GM20000 (cell line): Measurements from ENCODE around the gene ALS2.
"Not testable (repeated sequence)": the region's sequence is repeated elsewhere in the genome, so short reads cannot be mapped to it uniquely, and the experiment has no call there.

Experiments
- DNase-seq: peaks from one replicate; pipeline ENCODE4 v3.0.0; 2012; ENCODE audit warnings: low spot score
- TF ChIP-seq, protein P1 (sequence below): IDR thresholded peaks from 2 replicates; pipeline ENCODE4 v1.5.1; 2012; ENCODE audit warnings: mild to moderate bottlenecking, control low read depth; ENCODE audit errors: extremely low read depth, missing control alignments

The ALS2 gene

GRCh38 chr2:201768918-201769317 lies 11.8 kb downstream of the ALS2 start:
- TF ChIP-seq, protein P1, sequence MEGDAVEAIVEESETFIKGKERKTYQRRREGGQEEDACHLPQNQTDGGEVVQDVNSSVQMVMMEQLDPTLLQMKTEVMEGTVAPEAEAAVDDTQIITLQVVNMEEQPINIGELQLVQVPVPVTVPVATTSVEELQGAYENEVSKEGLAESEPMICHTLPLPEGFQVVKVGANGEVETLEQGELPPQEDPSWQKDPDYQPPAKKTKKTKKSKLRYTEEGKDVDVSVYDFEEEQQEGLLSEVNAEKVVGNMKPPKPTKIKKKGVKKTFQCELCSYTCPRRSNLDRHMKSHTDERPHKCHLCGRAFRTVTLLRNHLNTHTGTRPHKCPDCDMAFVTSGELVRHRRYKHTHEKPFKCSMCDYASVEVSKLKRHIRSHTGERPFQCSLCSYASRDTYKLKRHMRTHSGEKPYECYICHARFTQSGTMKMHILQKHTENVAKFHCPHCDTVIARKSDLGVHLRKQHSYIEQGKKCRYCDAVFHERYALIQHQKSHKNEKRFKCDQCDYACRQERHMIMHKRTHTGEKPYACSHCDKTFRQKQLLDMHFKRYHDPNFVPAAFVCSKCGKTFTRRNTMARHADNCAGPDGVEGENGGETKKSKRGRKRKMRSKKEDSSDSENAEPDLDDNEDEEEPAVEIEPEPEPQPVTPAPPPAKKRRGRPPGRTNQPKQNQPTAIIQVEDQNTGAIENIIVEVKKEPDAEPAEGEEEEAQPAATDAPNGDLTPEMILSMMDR: no peak
- no peak for DNase-seq

- DNase-seq: no peak
- TF ChIP-seq, protein P1: no peak
Observed at GRCh38 chr2:201765799-201766198, 14.9 kb downstream of the ALS2 start.

DNA sequence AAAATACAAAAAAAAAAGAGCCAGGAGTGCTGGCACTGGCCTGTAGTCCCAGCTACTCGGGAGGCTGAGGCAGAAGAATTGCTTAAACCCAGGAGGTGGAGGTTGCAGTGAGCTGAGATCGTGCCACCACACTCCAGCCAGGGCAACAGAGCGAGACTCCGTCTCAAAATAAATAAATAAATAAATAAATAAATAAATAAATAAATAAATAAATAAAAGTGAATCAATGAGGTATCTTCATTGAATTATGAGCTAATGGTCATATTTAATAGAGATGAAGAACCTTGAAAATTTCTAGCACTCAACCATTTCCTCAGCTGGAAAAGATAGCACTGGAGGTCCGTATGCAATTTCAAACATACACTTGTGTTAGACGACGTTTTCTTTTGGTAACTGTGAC lies 16.3 kb downstream of the ALS2 start:
- not testable (repeated sequence) for DNase-seq

- no peak for DNase-seq
- TF ChIP-seq, protein P1: no peak
Observed at GRCh38 chr2:201761101-201761500, 19.6 kb downstream of the ALS2 start.

DNA sequence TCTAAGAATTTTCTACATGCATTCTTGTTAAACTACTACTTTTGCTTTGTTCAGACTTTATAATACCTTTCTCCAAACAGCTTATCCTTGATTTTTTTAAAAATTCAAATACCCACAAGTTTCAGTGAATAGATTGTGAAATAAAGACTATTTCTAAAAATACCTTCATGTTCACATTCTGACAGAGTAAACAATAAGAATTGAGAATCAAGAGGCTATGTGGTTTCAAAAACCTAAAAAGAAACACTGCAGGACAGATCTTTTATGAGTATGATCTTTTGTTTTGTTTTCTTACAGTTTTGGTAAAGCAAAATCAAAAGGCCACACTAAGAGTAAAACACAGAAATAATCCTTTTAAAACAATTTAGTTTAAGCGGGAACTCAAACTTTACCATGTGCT lies 21.2 kb downstream of the ALS2 start:
- TF ChIP-seq, protein P1: no peak
- DNase-seq: no peak

DNA sequence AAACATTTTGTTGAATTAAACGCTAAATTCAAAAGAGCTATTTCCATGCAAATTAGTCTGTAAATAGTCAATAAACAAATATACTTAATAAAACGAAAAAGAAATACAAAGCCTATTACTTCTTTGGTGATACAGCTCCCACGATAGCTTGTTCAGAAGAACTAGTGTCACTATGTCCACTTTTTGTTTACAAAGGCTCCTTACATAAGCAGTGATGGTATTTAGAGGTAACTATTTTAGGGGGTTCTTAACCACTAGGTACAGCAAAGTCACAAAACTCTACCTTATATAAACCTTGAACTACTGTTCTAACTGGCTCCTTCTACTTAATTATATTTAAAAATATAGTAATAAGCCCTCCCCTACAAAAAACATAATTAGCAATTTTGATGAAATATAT lies 21.9 kb downstream of the ALS2 start:
- DNase-seq: no peak
- TF ChIP-seq, protein P1: no peak

GRCh38 chr2:201758234-201758633 lies 22.5 kb downstream of the ALS2 start:
- DNase-seq: no peak
- TF ChIP-seq, protein P1: no peak

GRCh38 chr2:201754717-201755415 lies 25.9 kb downstream of the ALS2 start:
- TF ChIP-seq, protein P1: no peak
- DNase-seq: no peak
